Endometrial microvascular endothelial cells (primary cell): Measurements from ENCODE around the gene NADK2. TPM values are rescaled to one million over a fixed set of nuclear protein-coding genes. Genes with fewer than 3 reads are reported as not detected.
"Not testable (repeated sequence)": the region's sequence is repeated elsewhere in the genome, so short reads cannot be mapped to it uniquely, and the experiment has no call there.

ENCODE experiments used
- in situ Hi-C: cut with HindIII; loops from 2 replicates; pipeline ENCODE4 v1.10.0; 2017; ENCODE audit warnings: low sequenced_read_pairs, low pct_unique_long_range_greater_than_20kb; ENCODE audit errors: inconsistent ontology term
- total RNA-seq: library from RNA; depleted of rRNA; stranded (reverse); fragments of >200 nt; gene quantifications from one replicate; pipeline ENCODE4 v1.2.3, GENCODE V29; 2015; ENCODE audit errors: inconsistent ontology term

The NADK2 gene
- total RNA-seq, 1 donor from 2014 or later: 21.9 TPM

GRCh38 chr5:36222620-36223019 lies 19.1 kb downstream of the NADK2 start:
- in situ Hi-C loops: no loop called here

GRCh38 chr5:36217988-36218387 lies 23.7 kb downstream of the NADK2 start:
- in situ Hi-C loops: no loop called here

GRCh38 chr5:36217567-36217966 lies 24.2 kb downstream of the NADK2 start:
- in situ Hi-C loops: no loop called here

GRCh38 chr5:36215910-36216309 lies 25.8 kb downstream of the NADK2 start:
- in situ Hi-C loops: no loop called here

- in situ Hi-C loops: no loop called here
Observed at GRCh38 chr5:36214436-36214835, 27.3 kb downstream of the NADK2 start.

- in situ Hi-C loops: no loop called here
Observed at GRCh38 chr5:36209664-36210063, 32.1 kb downstream of the NADK2 start.

GRCh38 chr5:36208786-36209185 lies 32.9 kb downstream of the NADK2 start:
- in situ Hi-C loops: no loop called here

- in situ Hi-C loops: no loop called here
Observed at GRCh38 chr5:36206913-36207312, 34.8 kb downstream of the NADK2 start.

- in situ Hi-C loops: no loop called here
Observed at GRCh38 chr5:36205329-36205728, 36.4 kb downstream of the NADK2 start.

GRCh38 chr5:36202521-36202961 lies 39.2 kb downstream of the NADK2 start:
- in situ Hi-C loops: no loop called here

GRCh38 chr5:36200513-36200912 lies 41.2 kb downstream of the NADK2 start:
- in situ Hi-C loops: no loop called here

- in situ Hi-C loops: no loop called here
Observed at GRCh38 chr5:36199620-36200019, 42.1 kb downstream of the NADK2 start.

- in situ Hi-C loops: not testable (repeated sequence)
Observed at GRCh38 chr5:36198783-36199182, 42.9 kb downstream of the NADK2 start.

- in situ Hi-C loops: no loop called here
Observed at GRCh38 chr5:36198281-36198680, 43.4 kb downstream of the NADK2 start.

GRCh38 chr5:36193746-36194145 lies 48.0 kb downstream of the NADK2 start:
- in situ Hi-C loops: no loop called here

- in situ Hi-C loops: not testable (repeated sequence)
Observed at GRCh38 chr5:36184408-36184807, 57.3 kb downstream of the NADK2 start.

GRCh38 chr5:36181774-36182173 lies 60.0 kb downstream of the NADK2 start:
- in situ Hi-C loops: no loop called here

GRCh38 chr5:36180556-36181350 lies 61.0 kb downstream of the NADK2 start:
- in situ Hi-C loops: no loop called here

GRCh38 chr5:36179950-36180349 lies 61.8 kb downstream of the NADK2 start:
- in situ Hi-C loops: no loop called here

GRCh38 chr5:36178524-36178890 lies 63.2 kb downstream of the NADK2 start:
- in situ Hi-C loops: no loop called here
